Measurements from ENCODE around the gene MICALL2.

MICALL2 gene

GRCh38 chr7:1403638-1404459, 55.4 kb downstream of the MICALL2 start:
- H3K36me3 Mint-ChIP-seq (ENCODE audit: low read depth): no peaks in the 10 kb centered on the region
- H3K4me1 Mint-ChIP-seq: peaks cover 17% of the 10 kb centered on the region
- TF ChIP-seq, protein P1, sequence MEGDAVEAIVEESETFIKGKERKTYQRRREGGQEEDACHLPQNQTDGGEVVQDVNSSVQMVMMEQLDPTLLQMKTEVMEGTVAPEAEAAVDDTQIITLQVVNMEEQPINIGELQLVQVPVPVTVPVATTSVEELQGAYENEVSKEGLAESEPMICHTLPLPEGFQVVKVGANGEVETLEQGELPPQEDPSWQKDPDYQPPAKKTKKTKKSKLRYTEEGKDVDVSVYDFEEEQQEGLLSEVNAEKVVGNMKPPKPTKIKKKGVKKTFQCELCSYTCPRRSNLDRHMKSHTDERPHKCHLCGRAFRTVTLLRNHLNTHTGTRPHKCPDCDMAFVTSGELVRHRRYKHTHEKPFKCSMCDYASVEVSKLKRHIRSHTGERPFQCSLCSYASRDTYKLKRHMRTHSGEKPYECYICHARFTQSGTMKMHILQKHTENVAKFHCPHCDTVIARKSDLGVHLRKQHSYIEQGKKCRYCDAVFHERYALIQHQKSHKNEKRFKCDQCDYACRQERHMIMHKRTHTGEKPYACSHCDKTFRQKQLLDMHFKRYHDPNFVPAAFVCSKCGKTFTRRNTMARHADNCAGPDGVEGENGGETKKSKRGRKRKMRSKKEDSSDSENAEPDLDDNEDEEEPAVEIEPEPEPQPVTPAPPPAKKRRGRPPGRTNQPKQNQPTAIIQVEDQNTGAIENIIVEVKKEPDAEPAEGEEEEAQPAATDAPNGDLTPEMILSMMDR (IDR thresholded peaks at IDR 0.05): no peak
- H3K9me3 Mint-ChIP-seq: peaks cover 25% of the 10 kb centered on the region
- no peak overlapping the region for H3K27ac Mint-ChIP-seq
- H3K4me3 Mint-ChIP-seq: peak overlapping the region; percentile 76
- peaks cover 84% of the 10 kb centered on the region for H3K27me3 Mint-ChIP-seq (ENCODE audit: low read depth, poor library complexity)
- peak; percentile 54 for DNase-seq

DNA sequence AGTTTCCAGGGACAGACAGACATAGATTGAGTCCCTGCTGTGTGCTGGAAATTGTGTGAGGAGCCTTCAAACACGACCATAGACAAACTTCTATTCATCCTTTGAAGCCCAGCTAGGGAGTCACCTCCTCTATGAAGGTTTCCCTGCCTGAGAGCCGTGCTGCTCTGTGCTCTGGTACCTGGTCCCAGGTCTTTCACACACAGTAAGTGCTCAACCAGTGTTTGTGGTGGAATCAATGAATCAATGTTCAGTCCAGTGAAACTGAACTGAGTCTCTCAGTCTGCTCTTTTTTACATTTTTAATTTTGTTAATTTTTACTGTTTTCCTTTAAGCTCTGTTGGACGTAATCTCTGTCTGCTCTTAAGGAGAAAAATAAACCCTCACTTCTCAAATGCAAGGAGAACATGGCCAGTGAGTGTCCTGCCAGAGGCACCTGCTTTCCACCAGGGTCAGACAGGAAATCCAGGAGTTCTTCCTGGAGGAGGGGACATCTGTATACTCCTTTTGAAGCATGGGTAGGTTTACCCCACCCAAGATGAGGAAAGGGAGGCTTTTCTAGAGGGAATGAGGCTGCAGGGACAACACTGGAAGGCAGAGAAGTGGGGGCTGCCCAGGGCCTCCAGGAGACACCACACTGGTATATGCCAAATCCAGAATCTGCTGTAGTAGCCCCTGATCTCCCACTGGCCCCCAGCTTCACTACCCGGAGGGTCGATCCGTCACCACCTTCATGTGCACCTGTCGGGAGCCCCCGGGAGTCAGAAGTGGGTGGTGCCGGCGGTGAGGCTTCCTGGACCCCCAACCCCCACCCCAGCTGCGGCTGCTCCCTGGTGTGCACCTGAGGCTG, 56.3 kb downstream of the MICALL2 start:
- H3K36me3 Mint-ChIP-seq (ENCODE audit: low read depth): no peaks in the 10 kb centered on the region
- TF ChIP-seq, protein P1 (IDR thresholded peaks at IDR 0.05): no peak
- peak overlapping the region; percentile 59 for H3K4me3 Mint-ChIP-seq
- H3K27ac Mint-ChIP-seq: no peak overlapping the region
- H3K4me1 Mint-ChIP-seq: peaks cover 12% of the 10 kb centered on the region
- H3K27me3 Mint-ChIP-seq (ENCODE audit: low read depth, poor library complexity): peaks cover 89% of the 10 kb centered on the region
- peaks cover 25% of the 10 kb centered on the region for H3K9me3 Mint-ChIP-seq
- no peak for DNase-seq

DNA sequence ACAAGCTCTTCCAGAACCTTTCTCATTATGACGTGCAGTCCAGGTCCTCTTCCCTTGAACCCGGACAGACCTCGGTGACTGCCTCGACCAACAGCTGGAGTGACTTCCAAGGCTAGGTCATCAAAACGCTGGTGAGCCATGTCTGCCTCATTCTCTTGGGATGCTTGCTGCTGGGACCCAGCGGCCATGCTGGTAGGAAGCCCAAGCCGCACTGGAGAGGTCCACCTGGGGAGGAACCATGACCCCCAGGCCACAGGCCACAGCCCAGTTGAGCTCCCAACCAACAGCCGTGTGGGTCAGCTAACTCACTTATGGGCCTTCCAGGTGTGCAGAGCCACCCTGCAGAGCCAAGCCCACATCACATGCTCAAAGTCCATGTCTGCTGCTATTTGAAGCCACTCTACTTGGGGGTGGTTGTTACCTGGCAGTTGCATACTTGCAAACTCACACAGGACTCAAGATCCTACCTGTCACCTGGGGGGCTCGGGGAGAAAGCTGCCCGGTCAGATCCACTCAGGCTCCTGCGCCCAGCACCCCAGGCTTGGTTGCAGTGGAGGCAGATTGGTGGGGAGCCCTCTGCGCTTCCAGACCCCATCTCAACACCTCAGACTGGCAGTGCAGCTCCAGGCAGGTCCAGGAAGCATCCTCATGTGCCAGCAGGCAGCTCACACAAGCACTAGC, 57.0 kb downstream of the MICALL2 start:
- TF ChIP-seq, protein P1 (IDR thresholded peaks at IDR 0.05): no peak
- peaks cover 12% of the 10 kb centered on the region for H3K4me1 Mint-ChIP-seq
- no peak overlapping the region for H3K27ac Mint-ChIP-seq

GRCh38 chr7:1401011-1401410, 58.3 kb downstream of the MICALL2 start:
- Mint-ChIP-seq H3K4me1 (peaks cover 8% of the 10 kb centered on the region), H3K36me3 (ENCODE audit: low read depth) (no peaks in the 10 kb centered on the region), H3K27ac (no peak overlapping the region), H3K9me3 (peaks cover 29% of the 10 kb centered on the region), H3K4me3 (no peak overlapping the region), H3K27me3 (ENCODE audit: low read depth, poor library complexity) (peaks cover 92% of the 10 kb centered on the region)
- TF ChIP-seq, protein P1 (IDR thresholded peaks at IDR 0.05): no peak
- no peak for DNase-seq

More for the DNA sequence above, 57.0 kb downstream of the MICALL2 start:
- peaks cover 29% of the 10 kb centered on the region for H3K9me3 Mint-ChIP-seq
- H3K36me3 Mint-ChIP-seq (ENCODE audit: low read depth): no peaks in the 10 kb centered on the region
- H3K27me3 Mint-ChIP-seq (ENCODE audit: low read depth, poor library complexity): peaks cover 94% of the 10 kb centered on the region
- no peak for DNase-seq
- H3K4me3 Mint-ChIP-seq: no peak overlapping the region

GRCh38 chr7:1400371-1400770, 58.9 kb downstream of the MICALL2 start:
- H3K27me3 Mint-ChIP-seq (ENCODE audit: low read depth, poor library complexity): peaks cover 86% of the 10 kb centered on the region
- H3K4me1 Mint-ChIP-seq: peaks cover 10% of the 10 kb centered on the region

More at GRCh38 chr7:1400371-1400770, 58.9 kb downstream of the MICALL2 start:
- Mint-ChIP-seq H3K9me3 (peaks cover 29% of the 10 kb centered on the region), H3K27ac (no peak overlapping the region), H3K4me3 (no peak overlapping the region), H3K36me3 (ENCODE audit: low read depth) (no peaks in the 10 kb centered on the region)
- no peak for DNase-seq
- TF ChIP-seq, protein P1 (IDR thresholded peaks at IDR 0.05): no peak
